Lung microvascular endothelial cell (primary cell): ENCODE measurements around the gene UBAC1. TPM values are rescaled to one million over a fixed set of nuclear protein-coding genes. Genes with fewer than 3 reads are reported as not detected.
A peak's percentile ranks its signal among the peaks of the same experiment; 100 is the strongest.
"Not testable (repeated sequence)": the region's sequence is repeated elsewhere in the genome, so short reads cannot be mapped to it uniquely, and the experiment has no call there.

Experiments
- DNase-seq, 2 donors: peaks; one replicate each; pipeline versions ENCODE4 v3.0.0 to v3.0.0-alpha.2; 2010; ENCODE audit warnings: low read depth in 2 of 2
- total RNA-seq: library from RNA; depleted of rRNA; stranded (reverse); fragments of >200 nt; gene quantifications from 2 replicates; pipeline ENCODE4 v1.2.1, GENCODE V29; 2014

Gene UBAC1
- total RNA-seq, 1 donor from 2014 or later: 24.0 TPM

DNA sequence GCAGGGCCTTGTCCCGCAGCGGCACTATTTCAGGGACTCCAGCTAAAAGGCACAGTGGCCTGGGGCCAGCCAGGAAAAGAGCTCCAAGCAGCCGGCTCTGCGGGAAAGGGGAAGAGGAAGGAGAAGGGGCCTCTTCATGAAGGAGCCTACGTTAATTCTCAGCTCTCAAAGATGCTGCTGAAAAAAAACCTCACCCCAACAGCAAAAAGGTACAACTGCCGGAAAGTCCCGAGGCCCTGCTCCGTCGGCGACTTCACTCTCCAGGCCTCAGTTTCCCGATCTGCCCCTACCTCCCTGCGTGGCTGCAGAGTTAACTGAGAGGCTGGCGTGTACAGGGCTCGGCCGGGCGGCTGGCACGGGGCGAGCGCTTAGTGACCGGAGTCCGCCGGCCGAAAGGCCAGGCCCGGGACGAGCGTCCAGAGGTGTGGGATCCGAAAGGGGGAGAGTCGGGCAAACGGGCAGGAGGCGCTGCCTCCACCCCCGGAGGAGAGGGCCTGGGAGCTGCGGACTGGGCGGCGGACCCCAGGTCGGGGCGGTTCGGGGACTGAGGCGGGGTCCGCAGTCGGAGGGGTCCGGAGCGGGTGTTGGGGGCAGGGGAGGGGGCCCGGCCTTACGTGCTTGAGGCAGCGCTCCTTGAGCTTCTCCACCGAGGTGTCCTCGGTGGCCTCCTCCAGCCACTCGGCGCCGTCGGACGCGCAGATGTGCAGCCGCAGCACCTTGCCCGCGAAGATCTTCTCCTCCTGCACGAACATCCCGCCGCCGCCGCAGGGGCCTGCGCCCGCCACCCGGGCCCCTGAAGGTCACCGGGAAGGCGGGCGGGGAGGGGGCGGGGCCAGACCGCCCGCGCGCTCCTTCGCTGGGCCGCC is 529 bp downstream of the UBAC1 start:
- DNase-seq: peak; percentile 22 to 37

DNA sequence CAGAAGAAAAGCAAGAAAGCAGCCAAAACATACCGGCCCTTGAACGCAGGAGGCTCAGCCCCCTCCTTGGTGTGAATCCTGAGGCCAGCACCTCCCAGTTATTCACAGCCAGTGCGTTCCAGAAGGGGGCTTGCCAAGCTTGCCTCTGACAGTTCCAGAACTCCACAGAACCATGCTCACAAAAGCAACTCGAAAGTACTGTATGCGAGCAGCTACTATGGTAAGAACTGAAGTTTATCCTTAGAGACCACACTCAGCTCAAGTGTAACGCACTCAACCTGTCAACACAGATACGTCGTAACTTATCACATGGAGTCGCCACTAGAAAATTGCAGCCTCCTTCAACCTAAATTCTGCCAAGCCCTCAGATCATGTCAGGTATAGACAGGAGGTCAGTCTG is 1.4 kb downstream of the UBAC1 start:
- no peak for DNase-seq

DNA sequence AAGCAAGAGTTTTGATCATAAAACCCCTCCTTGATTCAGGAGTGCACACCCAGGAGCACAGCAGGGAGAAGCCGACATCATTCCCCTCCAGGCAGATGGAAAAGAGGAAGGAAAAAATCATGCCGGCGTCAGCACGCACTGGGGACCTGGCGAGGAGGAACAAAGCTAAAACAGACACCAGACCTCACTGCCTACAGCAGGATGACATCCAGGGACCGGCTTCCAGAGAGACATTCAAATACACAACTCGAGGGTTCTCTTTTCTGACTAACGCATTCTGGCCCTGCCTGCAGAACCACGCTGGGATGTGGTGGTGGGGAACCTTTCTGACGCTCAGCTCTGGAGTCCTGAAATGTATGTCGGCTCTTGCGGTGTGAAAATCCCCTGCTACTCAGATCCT is 2.7 kb downstream of the UBAC1 start:
- no peak for DNase-seq

DNA sequence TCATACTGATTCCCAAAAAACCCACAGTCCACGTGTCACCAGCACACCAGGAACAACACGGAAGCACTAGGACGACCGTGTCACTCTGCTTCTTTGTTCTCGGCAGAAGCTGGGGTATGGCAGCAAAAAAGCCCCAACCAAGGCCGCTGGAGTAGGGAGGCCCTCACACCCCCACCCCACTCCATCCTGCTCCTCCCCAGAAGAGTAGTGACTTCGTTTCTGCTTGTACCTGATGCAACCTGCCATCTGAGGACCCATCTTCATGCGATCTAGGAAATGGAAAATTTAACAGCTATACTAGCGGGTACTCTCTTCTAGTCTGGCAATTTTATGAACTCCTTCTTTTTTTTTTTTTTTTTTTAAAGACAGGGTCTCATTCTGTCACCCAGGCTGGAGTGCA is 3.7 kb downstream of the UBAC1 start:
- no peak for DNase-seq

DNA sequence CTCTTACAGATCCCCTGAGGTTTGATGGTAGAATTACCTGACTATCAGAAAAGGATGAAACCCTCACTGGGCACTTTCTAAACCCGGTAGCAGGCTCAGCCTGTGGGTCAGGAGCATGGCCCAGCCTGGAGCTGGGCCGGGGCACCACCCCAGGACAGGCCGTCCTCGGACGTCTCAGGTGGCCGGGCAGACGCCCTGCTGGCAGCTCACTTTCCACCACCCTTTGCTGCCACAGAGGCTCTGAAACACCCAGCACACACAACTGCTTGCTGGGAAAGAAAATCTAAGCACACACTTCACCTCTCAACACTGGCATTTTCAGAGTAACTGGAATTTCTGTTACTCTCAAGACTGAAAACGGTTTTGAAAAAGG is 4.4 kb downstream of the UBAC1 start:
- no peak for DNase-seq

DNA sequence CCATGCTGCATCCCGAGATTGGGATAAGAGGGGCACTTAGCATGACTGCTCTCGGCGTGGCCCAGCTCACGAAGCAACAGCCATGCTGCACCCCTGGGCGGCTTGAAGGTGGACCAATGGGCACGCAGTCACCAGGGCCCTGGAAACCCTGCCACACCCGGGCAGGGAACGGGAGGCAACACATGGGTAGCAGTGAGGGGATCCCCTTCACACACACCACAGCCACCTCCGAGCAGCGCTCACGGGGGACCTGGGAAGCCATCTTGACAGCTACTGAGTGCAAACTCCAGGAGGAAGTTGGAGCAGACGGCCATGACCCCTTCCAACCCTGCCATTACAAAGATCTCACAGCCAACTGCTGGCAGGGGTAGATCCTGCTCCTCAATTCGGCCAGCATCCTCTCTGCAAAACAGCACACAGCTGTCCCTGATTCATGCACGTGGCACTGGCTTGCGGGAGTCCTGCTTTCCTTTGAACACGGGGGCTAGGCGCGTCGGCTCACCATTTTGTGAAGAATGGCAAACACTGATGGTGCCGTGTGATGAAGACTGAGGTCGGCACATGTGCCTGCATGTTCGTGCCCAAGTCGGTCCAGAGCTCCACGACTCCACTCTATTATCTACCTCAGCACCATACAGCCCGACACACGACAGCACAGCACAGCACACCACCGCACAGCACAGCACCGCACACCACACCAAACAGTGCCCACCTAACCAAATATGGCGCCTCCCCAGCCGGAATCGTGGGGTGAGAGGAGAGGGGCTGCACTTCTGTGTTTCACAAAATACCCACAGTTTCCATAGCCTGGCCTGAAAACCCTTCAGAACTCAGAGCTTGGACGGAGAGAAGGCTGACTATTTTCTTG is 5.0 kb downstream of the UBAC1 start:
- no peak for DNase-seq

DNA sequence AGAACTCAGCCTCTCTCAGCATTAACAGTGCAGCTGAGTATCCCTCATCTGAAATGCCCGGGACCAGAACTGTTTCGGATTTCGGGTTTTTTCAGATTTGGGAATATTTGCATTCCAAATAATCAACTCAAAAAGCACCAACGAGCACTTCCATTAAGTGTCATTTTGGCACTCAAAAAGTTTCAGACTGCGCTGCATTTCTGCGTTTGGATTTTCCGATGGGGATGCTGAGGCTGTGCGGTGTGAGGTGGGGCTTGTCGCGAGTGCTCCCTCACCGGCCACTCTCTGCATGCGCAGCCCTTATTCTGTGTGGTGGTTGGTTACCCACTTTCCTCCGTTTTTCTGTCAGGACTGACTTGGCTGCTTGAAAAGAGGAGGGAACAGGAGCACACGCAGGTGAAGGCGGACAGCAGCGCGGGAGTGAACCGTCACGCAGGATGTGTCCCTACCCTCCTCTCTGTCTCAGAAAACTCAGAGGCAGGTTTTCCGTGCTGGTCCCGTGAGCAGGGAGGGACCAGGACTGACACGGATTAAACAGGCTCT is 8.4 kb downstream of the UBAC1 start:
- DNase-seq: no peak

DNA sequence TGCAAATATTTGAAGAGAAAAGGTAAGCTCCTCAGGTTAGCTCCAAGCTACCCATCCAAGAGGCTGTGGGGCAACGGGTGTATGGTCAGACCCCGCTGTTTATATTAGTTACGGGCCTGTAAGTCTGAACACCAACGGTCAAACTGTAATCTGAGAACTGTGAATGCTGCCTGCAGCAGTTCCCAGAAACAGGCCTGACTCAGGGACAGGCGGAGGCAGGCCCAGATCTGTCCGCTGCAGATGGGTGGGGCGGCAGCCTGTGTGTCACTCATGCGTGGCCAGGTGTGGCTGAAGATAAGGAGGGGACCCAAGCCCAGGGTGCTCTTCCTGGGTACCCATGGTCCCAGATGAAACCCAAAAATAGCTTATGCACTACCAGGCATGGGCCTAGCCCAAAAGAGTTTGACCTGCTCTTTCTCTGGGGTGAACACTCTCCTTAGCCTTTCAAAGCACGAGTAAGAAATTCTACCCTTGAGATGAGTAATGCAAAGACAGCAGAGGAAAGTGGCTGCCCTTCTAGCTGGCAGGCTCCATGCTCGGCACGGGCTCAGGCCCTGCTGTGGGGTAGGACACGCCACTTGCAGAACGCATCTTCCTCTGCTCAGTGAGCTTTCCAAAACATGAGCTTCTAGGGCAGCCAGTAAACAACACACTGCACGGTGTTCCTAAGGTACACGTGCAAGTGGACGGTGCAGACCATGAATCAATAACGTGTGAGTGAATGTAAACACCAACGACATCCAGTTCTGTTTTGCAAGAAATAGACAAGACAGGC is 9.1 kb downstream of the UBAC1 start:
- no peak for DNase-seq

DNA sequence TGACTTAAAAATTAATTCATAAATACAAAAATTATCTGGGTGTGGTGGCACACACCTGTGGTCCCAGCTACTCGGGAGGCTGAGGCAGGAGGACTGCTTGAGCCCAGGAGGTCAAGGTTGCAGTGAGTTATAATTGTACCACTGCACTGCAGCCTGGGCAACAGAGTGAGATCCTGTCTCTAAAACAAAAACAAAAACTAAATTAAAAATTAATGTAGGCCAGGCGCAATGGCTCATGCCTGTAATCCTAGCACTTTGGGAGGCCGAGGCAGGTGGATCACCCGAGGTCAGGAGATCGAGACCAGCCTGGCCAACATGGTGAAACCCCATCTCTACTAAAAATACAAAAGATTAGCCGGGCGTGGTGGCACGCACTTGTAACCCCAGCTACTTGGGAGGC is 9.9 kb downstream of the UBAC1 start:
- not testable (repeated sequence) for DNase-seq

DNA sequence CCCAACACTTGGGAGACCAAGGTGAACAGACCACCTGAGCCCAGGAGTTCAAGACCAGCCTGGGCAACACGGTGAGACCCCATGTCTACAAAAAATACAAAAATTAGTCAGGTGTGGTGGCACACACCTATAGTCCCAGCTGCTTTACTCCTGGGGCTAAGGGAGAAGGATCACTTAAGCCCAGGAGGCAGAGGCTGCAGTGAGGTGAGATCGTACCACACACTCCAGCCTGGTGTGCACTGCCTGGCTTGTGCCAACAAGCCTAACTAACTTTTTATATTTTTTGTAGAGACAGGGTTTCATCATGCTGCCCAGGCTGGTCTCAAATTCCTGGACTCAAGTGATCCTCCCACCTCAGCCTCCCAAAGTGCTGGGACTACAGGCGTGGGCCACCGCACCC is 10.3 kb downstream of the UBAC1 start:
- not testable (repeated sequence) for DNase-seq

DNA sequence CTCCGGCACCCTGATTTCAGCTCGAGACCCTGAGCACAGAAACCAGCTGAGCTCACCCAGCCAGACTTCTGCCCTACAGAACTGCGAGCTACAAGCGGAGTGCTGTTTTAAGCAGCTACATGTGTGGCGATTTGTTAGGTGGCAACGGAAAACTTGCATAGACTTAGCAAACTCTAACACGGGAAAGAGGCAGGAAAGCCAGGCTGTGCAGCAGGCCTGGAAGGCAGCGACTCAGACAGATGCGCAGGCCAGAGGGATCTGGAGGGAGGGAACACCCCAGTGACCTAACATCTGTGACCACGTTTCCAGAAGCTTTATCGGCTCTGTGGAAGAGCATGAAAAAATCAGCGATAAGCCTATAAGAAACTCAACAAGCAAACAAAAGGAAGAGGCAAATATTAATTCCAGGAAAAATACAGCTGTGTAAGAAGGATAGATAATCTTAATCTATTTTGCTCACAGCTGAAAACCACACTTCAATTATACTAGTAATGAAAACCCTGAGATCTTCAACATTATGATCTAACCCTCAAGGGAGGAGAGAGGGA is 11.0 kb downstream of the UBAC1 start:
- DNase-seq: no peak

DNA sequence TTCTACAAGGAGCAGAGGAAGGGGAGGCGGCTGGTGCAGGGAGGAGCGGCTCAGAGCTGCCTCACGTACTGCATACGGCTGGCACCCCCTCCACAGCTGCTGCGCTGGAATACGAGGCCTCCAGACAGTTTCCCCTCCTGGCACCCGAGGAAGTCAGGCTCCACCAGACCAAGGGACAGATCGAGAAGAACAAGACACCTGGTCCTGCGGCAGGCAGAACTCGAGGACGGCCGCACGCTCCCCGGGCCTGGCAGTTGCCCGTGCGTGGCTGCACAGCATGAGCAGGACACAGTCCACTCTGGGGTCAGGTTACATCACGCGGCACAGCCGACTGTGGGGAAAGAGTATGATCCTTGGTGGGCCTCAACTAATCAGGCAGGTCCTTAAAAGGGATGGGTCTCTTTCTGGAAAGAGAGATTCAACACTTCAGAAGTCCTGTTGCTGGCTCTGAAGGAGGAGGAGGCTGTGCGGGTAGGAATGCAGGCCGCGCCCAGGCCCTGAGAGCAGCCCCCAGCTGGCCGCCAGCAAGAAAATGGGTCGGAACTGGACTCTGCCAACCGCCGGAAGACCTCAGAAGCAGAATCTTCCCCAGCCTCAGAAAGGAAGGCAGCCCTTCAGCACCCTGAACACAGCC is 11.6 kb downstream of the UBAC1 start:
- DNase-seq: no peak

DNA sequence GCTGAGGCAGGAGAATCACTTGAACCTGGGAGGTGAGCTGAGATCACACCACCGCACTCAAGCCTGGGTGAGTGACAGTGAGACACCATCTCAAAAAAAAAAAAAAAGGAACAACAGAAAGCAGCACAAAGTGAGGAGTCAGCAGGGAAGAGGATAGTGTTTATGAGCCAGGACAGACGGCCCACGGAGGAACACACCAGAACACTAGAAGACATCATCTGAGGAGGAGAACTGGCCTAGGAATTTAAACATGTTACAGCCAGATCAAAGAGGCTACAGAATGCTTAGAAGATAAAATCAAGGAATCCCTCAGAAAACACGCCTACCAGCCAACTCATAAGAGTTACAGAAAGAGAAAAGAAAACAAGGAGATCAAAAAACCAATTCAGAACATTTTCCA is 12.2 kb downstream of the UBAC1 start:
- no peak for DNase-seq

DNA sequence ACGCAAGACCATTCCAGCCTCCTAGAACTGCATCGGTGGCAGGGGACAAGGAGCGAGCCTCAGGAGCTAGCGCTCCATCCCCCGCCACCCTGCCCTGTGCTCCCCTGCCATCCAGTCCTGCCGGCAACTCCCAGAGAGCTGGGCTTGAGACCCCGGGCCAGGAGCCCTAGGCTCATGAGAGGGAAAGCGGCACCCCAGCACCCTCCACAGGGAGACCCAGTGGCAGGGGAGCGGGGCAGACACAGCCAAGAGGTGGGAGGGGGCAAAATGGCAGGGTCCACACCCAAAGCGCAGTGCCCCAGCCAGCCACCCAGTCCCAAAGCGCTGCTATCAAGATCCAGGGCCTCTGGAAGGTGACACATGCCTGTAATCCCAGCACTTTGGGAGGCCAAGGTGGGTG is 12.7 kb downstream of the UBAC1 start:
- DNase-seq: no peak

DNA sequence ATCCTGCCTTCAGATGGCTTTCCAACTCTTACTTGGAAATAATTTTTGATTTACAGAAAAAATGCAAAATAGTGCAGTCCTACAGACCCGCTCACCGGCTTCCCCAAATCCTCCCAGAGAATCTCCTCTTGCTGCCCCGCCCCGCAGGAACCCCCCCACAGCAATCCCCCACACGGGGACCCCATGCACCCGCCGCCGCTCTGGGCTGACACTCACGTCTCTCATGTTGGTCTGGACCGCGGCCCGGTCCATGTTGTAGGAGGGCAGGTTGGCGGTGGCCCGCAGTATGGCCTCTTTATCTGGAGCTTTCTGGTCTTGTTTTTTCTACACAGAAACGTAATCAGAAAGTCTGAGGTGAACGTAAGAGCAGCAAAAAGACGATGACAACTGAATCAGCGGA is 13.6 kb downstream of the UBAC1 start:
- no peak for DNase-seq

DNA sequence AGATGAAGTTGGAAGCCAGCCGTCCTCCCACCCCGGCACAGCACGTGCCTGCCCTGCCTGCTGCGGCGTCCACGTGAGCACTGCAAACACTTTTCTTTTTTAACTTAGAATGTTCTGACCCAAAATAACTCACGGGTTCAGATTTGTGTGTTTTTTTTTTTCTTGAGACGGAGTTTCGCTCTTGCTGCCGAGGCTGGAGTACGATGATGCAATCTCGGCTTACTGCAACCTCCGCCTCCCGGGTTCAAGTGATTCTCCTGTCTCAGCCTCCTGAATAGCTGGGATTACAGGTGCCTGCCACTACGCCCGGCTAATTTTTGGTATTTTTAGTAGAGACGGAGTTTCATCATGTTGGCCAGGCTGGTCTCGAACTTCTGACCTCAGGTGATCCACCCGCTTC is 14.1 kb downstream of the UBAC1 start:
- not testable (repeated sequence) for DNase-seq

DNA sequence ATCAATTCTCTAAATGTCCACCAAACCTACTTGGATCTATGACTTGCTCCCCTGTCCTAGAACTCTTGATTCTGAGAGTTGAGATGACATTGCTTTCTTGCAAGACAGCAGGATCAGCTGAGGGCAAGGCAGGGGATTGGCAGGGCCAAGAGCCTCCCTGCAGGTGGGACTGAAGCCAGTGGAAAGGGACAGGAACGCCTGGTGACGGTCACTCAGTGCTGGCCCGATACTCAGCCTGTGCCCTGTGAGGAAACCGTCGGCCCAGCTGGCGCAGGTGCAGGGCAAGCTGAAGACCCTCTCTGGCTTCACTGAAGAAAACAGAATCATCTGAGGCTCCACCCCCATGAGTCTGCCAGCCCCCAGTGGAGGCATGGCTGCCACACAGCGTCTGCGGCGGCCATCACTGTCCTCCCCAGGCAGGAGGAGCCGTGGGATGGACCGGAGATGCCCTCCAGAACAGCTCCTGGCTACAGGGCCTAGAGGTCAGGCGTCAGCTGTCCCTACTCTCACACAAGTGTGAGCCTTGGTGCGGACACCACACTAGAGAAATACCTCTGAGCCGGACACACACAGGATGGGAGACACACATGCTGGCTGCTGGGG is 14.7 kb downstream of the UBAC1 start:
- no peak for DNase-seq

DNA sequence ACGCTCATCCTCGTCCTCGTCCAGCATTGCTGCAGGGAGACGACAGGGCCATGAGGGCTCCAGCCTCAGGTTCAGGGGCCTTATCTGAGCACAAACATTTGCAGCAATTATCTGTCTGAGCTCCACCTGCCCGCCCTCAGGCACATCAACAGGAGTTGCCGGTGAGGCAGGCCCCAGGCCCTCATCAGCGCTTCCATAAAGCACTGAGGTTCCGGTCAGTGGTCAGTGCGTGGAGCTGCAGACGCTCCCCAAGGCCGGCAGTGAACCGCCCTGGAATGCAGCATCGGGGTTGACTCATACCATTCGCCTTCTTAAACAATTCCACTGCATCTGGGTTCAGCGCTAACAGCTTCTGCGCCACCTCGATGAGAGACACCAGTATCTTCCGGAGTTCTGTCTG is 15.2 kb downstream of the UBAC1 start:
- no peak for DNase-seq

DNA sequence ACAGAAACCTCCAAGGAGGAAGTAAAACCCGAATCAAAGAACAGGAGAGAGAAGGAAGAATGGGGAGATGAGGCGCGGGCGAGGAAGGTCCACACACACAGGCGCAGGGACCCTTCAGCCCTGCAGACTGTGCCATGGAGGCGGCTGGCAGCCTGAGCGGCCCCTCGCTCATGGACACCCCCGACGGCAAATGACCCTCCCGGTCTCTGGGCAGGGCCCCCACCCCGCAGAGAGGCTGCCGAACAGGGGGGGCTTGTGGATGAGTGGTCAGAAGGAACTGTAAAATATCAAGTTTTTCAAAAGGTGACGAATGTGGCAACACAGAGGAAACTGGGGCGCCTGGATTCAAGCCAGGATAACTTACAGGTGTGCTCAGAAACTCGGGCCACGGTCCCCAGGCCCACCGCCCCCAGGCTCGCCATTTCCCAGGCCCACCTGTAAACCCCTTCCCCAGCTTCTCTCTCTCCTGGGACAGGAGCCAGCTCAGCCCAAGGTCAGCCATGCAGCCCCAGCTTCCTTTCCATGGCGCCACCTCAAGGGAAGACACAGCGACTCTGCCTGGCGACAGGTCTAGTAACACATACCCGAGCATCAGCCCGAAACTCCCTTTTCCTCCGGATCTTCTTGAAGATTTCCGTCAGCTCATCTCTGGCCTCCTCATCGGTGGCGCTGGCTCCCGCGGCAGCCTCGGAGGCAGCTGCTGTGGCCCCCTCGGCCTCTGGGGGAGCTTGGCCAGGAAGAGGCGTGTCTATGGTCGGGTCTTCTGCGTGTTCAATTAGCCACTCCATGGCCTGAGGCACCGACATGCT is 16.5 kb downstream of the UBAC1 start:
- no peak for DNase-seq

DNA sequence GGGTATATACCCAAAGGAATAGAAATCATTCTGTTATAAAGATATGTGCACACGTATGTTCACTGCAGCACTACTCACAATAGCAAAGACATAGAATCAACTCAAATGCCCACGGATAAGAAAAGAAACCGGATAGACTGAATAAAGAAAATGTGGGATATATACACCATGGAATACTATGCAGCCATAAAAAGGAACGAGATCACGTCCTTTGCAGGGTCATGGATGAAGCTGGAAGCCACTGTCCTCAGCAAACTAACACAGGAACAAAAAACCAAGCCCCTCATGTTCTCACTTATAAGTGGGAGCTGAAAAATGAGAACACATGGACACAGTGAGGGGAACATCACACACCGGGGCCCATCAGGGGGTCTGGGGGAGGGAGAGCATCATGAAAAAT is 17.6 kb downstream of the UBAC1 start:
- DNase-seq: not testable (repeated sequence)
